GM12872 (cell line): Measurements from ENCODE around the gene DDX10.

Experiments
- TF ChIP-seq, protein P1 (sequence below): IDR thresholded peaks from 3 replicates; pipeline ENCODE4 v1.5.1; 2011; ENCODE audit warnings: low read depth, mild to moderate bottlenecking, low read length, moderate library complexity; ENCODE audit not compliant: insufficient read depth

The DDX10 gene

GRCh38 chr11:108817976-108818375, 153.1 kb downstream of the DDX10 start:
- TF ChIP-seq, protein P1, sequence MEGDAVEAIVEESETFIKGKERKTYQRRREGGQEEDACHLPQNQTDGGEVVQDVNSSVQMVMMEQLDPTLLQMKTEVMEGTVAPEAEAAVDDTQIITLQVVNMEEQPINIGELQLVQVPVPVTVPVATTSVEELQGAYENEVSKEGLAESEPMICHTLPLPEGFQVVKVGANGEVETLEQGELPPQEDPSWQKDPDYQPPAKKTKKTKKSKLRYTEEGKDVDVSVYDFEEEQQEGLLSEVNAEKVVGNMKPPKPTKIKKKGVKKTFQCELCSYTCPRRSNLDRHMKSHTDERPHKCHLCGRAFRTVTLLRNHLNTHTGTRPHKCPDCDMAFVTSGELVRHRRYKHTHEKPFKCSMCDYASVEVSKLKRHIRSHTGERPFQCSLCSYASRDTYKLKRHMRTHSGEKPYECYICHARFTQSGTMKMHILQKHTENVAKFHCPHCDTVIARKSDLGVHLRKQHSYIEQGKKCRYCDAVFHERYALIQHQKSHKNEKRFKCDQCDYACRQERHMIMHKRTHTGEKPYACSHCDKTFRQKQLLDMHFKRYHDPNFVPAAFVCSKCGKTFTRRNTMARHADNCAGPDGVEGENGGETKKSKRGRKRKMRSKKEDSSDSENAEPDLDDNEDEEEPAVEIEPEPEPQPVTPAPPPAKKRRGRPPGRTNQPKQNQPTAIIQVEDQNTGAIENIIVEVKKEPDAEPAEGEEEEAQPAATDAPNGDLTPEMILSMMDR, result no peak

GRCh38 chr11:108818971-108819370, 154.1 kb downstream of the DDX10 start:
- TF ChIP-seq, protein P1, result no peak

DNA sequence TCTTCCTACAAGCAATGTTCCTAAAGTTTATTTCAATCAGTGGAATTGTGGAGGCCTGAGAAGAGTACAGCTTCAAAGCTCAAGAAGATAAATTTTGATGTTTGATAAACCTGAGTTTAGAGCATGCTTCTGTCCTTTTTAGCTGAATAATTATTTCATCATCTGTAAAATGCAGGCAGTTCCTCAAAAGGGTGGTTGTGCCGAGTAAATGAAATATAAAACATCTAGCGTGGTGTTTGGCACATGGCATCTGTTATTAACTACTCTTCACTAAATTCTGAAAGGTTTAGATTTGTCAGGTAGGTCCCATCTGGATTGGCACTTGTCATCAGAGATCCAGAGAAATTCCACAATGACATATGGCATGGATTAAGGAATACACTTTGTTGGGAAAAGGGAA, 155.1 kb downstream of the DDX10 start:
- TF ChIP-seq, protein P1, result no peak

DNA sequence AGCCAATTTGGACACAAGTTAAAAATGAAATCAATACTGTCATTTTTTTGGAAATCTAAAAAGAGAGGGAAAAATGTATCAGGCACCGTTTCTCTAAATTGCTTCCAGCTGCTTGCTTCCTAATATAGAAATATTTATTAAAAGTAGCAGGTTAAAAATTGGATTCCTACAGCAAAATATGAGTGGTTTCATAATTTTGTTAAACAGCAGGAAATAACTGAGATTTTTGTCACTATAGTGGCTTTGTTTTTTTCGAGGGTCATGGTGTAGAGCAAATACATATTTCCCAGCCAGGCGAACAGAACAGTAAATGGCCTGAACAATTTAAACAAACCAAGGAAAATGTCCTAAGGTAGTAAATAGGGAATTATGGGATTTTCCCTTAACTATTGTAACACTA, 159.7 kb downstream of the DDX10 start:
- TF ChIP-seq, protein P1, result no peak

GRCh38 chr11:108825381-108825780, 160.5 kb downstream of the DDX10 start:
- TF ChIP-seq, protein P1, result no peak

- TF ChIP-seq, protein P1, result no peak
Measured at GRCh38 chr11:108826136-108826535, 161.3 kb downstream of the DDX10 start.

- TF ChIP-seq, protein P1, result no peak
Measured at GRCh38 chr11:108835624-108836023, 170.8 kb downstream of the DDX10 start.

DNA sequence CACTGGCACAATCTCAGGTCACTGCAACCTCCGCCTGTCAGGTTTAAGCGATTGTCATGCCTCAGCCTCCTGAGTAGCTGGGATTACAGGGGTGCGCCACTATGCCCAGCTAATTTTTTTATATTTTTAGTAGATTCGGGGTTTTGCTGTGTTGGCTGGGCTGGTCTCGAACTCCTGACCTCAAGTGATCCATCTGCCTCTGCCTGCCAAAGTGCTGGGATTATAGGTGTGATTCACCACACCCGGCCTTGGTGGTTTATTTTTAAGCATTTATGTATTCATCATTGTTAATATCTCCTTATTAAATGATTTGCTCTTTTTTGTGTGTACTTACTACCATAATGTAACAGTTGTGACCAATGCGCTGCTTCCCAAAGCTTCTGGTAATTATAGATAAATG, 171.7 kb downstream of the DDX10 start:
- TF ChIP-seq, protein P1, result no peak
